ENCODE measurements around the gene AFTPH.

DNA sequence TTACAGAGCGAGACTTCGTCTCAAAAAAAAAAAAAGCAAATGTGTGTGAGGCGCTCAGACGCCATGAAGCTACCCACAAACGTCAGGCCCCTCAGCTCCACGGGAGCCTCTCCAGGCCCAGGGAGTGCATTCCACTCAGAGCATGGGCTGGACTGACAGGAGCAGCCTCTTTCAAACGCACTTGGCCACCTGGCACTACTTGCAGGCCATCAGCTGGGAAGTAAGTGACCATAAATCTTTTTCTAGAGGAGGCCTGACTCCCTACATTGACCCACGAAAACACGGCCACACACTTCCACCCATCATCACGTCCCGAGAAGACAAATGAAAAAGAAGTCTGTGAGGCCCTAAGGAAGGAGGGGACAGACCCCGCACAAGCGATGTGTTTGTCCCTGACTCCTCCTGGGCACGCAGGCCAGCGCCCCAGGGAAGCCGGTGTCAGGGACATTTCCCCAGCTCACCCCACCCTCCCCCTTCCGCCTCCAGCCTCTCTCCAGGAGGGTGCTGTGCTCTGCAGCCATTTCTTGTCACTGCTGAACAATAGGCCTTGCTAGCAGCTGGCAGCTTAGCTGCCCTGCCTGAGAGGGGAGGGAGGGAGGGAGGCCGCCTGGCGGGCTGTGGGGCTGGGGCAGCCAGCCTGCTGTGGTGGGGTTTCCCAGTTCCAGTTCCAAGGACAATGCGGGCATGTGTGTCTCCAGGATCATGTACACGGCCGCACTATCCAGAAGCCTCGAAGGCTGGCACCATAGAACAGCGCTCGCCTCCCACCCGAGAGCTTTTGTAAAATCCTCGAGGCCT, 103.0 kb downstream of the AFTPH start:
- TF ChIP-seq, protein P1, sequence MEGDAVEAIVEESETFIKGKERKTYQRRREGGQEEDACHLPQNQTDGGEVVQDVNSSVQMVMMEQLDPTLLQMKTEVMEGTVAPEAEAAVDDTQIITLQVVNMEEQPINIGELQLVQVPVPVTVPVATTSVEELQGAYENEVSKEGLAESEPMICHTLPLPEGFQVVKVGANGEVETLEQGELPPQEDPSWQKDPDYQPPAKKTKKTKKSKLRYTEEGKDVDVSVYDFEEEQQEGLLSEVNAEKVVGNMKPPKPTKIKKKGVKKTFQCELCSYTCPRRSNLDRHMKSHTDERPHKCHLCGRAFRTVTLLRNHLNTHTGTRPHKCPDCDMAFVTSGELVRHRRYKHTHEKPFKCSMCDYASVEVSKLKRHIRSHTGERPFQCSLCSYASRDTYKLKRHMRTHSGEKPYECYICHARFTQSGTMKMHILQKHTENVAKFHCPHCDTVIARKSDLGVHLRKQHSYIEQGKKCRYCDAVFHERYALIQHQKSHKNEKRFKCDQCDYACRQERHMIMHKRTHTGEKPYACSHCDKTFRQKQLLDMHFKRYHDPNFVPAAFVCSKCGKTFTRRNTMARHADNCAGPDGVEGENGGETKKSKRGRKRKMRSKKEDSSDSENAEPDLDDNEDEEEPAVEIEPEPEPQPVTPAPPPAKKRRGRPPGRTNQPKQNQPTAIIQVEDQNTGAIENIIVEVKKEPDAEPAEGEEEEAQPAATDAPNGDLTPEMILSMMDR (IDR thresholded peaks at IDR 0.05) = no peak
- TF ChIP-seq EZH2phosphoT487 (IDR thresholded peaks at IDR 0.05; ENCODE audit: borderline replicate concordance, low read depth) = no peak
- TF ChIP-seq, protein P2, sequence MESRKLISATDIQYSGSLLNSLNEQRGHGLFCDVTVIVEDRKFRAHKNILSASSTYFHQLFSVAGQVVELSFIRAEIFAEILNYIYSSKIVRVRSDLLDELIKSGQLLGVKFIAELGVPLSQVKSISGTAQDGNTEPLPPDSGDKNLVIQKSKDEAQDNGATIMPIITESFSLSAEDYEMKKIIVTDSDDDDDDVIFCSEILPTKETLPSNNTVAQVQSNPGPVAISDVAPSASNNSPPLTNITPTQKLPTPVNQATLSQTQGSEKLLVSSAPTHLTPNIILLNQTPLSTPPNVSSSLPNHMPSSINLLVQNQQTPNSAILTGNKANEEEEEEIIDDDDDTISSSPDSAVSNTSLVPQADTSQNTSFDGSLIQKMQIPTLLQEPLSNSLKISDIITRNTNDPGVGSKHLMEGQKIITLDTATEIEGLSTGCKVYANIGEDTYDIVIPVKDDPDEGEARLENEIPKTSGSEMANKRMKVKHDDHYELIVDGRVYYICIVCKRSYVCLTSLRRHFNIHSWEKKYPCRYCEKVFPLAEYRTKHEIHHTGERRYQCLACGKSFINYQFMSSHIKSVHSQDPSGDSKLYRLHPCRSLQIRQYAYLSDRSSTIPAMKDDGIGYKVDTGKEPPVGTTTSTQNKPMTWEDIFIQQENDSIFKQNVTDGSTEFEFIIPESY (IDR thresholded peaks at IDR 0.05; ENCODE audit: borderline replicate concordance, low read depth) = no peak
- TF ChIP-seq FOXM1 (IDR thresholded peaks at IDR 0.05; ENCODE audit: low read depth) = no peak
- TF ChIP-seq, protein P3, sequence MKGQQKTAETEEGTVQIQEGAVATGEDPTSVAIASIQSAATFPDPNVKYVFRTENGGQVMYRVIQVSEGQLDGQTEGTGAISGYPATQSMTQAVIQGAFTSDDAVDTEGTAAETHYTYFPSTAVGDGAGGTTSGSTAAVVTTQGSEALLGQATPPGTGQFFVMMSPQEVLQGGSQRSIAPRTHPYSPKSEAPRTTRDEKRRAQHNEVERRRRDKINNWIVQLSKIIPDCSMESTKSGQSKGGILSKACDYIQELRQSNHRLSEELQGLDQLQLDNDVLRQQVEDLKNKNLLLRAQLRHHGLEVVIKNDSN (IDR thresholded peaks at IDR 0.05; ENCODE audit: borderline replicate concordance, low read depth) = no peak
- no peak for TF ChIP-seq CHD2 (IDR thresholded peaks at IDR 0.05; ENCODE audit: low read length, partially characterized antibody)
